Ishikawa (cell line): ENCODE data around the gene FASTKD2.

Experiments
- CEBPB ChIP-seq: IDR thresholded peaks from 2 replicates; pipeline ENCODE4 v1.6.1; 2012
- CREB1 ChIP-seq: IDR thresholded peaks from 2 replicates; pipeline ENCODE4 v1.6.1; 2012; ENCODE audit warnings: low read depth
- EGR1 ChIP-seq: IDR thresholded peaks from 2 replicates; pipeline ENCODE4 v1.6.1; 2012
- EP300 ChIP-seq: IDR thresholded peaks from 2 replicates; pipeline ENCODE4 v1.6.1; 2012; ENCODE audit warnings: borderline replicate concordance
- FOXM1 ChIP-seq: IDR thresholded peaks from 2 replicates; pipeline ENCODE4 v1.6.1; 2012; ENCODE audit warnings: low read depth, borderline replicate concordance
- MAX ChIP-seq: IDR thresholded peaks from 2 replicates; pipeline ENCODE4 v1.6.1; 2012
- NFIC ChIP-seq: IDR thresholded peaks from 2 replicates; pipeline ENCODE4 v1.6.1; 2012
- RAD21 ChIP-seq: IDR thresholded peaks from 2 replicates; pipeline ENCODE4 v1.6.1; 2012; ENCODE audit warnings: low read depth
- TAF1 ChIP-seq: IDR thresholded peaks from 2 replicates; pipeline ENCODE4 v1.6.1; 2012; ENCODE audit warnings: low read depth, mild to moderate bottlenecking
- TCF12 ChIP-seq: IDR thresholded peaks from 2 replicates; pipeline ENCODE4 v1.6.1; 2012; ENCODE audit warnings: low read depth
- TEAD4 ChIP-seq: IDR thresholded peaks from 2 replicates; pipeline ENCODE4 v1.6.1; 2012
- YY1 ChIP-seq: IDR thresholded peaks from 2 replicates; pipeline ENCODE4 v1.6.1; 2012; ENCODE audit warnings: low read depth
- ZBTB7A ChIP-seq: IDR thresholded peaks from 2 replicates; pipeline ENCODE4 v1.6.1; 2012; ENCODE audit warnings: low read depth
- TF ChIP-seq, protein P1 (sequence below): IDR thresholded peaks from 2 replicates; pipeline ENCODE4 v1.6.1; 2012
- TF ChIP-seq, protein P2 (sequence below): IDR thresholded peaks from 2 replicates; pipeline ENCODE4 v1.6.1; 2012; ENCODE audit warnings: low read depth, mild to moderate bottlenecking

FASTKD2 gene

GRCh38 chr2:206790311-206790935 lies 25.0 kb downstream of the FASTKD2 start:
- no peak for TF ChIP-seq TCF12
- TF ChIP-seq, protein P1, sequence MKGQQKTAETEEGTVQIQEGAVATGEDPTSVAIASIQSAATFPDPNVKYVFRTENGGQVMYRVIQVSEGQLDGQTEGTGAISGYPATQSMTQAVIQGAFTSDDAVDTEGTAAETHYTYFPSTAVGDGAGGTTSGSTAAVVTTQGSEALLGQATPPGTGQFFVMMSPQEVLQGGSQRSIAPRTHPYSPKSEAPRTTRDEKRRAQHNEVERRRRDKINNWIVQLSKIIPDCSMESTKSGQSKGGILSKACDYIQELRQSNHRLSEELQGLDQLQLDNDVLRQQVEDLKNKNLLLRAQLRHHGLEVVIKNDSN: no peak
- no peak for TF ChIP-seq MAX
- no peak for TF ChIP-seq NFIC
- no peak for TF ChIP-seq CREB1
- TF ChIP-seq FOXM1: no peak
- no peak for TF ChIP-seq ZBTB7A
- no peak for TF ChIP-seq TEAD4
- TF ChIP-seq EGR1: no peak
- no peak for TF ChIP-seq EP300
- no peak for TF ChIP-seq YY1
- TF ChIP-seq, protein P2, sequence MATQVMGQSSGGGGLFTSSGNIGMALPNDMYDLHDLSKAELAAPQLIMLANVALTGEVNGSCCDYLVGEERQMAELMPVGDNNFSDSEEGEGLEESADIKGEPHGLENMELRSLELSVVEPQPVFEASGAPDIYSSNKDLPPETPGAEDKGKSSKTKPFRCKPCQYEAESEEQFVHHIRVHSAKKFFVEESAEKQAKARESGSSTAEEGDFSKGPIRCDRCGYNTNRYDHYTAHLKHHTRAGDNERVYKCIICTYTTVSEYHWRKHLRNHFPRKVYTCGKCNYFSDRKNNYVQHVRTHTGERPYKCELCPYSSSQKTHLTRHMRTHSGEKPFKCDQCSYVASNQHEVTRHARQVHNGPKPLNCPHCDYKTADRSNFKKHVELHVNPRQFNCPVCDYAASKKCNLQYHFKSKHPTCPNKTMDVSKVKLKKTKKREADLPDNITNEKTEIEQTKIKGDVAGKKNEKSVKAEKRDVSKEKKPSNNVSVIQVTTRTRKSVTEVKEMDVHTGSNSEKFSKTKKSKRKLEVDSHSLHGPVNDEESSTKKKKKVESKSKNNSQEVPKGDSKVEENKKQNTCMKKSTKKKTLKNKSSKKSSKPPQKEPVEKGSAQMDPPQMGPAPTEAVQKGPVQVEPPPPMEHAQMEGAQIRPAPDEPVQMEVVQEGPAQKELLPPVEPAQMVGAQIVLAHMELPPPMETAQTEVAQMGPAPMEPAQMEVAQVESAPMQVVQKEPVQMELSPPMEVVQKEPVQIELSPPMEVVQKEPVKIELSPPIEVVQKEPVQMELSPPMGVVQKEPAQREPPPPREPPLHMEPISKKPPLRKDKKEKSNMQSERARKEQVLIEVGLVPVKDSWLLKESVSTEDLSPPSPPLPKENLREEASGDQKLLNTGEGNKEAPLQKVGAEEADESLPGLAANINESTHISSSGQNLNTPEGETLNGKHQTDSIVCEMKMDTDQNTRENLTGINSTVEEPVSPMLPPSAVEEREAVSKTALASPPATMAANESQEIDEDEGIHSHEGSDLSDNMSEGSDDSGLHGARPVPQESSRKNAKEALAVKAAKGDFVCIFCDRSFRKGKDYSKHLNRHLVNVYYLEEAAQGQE: no peak
- TF ChIP-seq RAD21: no peak
- TF ChIP-seq TAF1: no peak
- TF ChIP-seq CEBPB: no peak

DNA sequence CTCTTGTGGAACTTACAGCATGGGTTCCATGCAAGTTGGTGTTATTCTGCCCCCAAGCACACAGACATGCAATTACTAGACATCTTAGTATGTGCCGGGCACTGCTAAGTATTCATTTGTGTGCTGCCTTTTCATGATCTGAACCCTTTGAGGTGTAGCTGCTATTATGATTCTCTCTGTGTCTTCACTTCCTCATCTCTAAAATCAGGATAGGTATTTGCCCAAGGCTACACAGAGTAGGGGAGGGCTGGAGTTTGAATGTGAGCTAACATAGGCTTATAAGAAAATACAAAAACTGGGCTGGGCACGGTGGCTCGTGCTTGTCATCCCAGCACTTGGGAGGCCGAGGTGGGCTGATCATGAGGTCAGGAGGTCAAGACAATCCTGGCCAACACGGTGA lies 27.2 kb downstream of the FASTKD2 start:
- TF ChIP-seq TEAD4 (no peak), CEBPB (no peak), NFIC (no peak), ZBTB7A (no peak), RAD21 (no peak), TCF12 (no peak), EGR1 (no peak), YY1 (no peak), MAX (no peak), CREB1 (no peak), FOXM1 (no peak), EP300 (no peak)
- TF ChIP-seq, protein P2: no peak
- TF ChIP-seq, protein P1: no peak

DNA sequence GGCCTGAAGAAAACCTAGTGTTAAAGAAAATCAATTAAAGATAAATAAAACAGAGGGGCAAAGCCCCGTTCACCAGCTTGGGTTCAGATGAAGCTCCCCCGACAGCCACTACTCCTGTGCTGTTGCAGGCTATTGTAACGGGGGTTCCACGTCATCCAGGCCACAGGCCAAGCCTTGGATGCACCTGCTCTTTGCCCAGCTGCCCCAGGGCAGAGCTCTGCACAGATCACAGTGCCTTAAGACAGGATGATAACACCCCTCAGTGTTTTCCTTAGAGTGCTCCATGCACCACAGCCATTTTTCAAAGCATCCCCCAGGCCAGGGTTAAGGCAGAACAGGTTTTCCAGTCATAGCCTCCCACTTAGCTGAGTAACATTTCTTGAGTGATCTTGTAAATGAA lies 32.0 kb downstream of the FASTKD2 start:
- TF ChIP-seq FOXM1: no peak
- TF ChIP-seq TAF1: no peak
- TF ChIP-seq CREB1: no peak
- TF ChIP-seq, protein P2: no peak
- TF ChIP-seq EGR1: no peak
- TF ChIP-seq TCF12: no peak
- TF ChIP-seq EP300: no peak
- no peak for TF ChIP-seq ZBTB7A
- no peak for TF ChIP-seq NFIC
- TF ChIP-seq MAX: no peak
- no peak for TF ChIP-seq TEAD4
- no peak for TF ChIP-seq CEBPB
- no peak for TF ChIP-seq YY1
- TF ChIP-seq, protein P1: no peak
- no peak for TF ChIP-seq RAD21
